AG04450 (cell line): ENCODE results near the gene ZSCAN9. TPM values are rescaled to one million over a fixed set of nuclear protein-coding genes. Genes with fewer than 3 reads are reported as not detected.
A peak's percentile ranks its signal among the peaks of the same experiment; 100 is the strongest.

ENCODE experiments used
- CTCF ChIA-PET: fragments of 300-600, 350-600 bp; formaldehyde crosslinking; extraction: SDS; loops from one replicate; lab custom pipeline; 2022; ENCODE audit warnings: antibody characterized with exemption, inconsistent platforms; lab: Charles Lee
- POLR2A ChIA-PET: fragments of 350-600 bp; formaldehyde crosslinking; extraction: SDS; loops from one replicate; lab custom pipeline; 2021; ENCODE audit warnings: antibody characterized with exemption, inconsistent platforms; lab: Yijun Ruan, JAX
- DNase-seq: peaks from one replicate; pipeline ENCODE4 v3.0.0-alpha.2; 2011; ENCODE audit warnings: low read depth, low spot score
- H3K27ac ChIP-seq: one replicate; pipeline ENCODE4 v1.5.1; 2012; ENCODE audit warnings: low read depth, low read length, control low read depth
- H3K27me3 ChIP-seq: one replicate; pipeline ENCODE4 v1.6.0; 2012; ENCODE audit warnings: low read length; ENCODE audit not compliant: control insufficient read depth, insufficient read depth
- H3K4me3 ChIP-seq: 2 replicates; pipeline ENCODE4 v1.5.1; 2011; ENCODE audit warnings: mild to moderate bottlenecking, low read depth, low read length, control low read depth
- H3K9me3 ChIP-seq: 2 replicates; pipeline ENCODE4 v1.5.1; 2012; ENCODE audit warnings: low read length; ENCODE audit not compliant: control insufficient read depth, insufficient read depth
- polyA plus RNA-seq: library from polyadenylated mRNA; depleted of rRNA; stranded (reverse); fragments of >200 nt; gene quantifications from 2 replicates; pipeline ENCODE4 v1.2.3, GENCODE V29; 2011
- TF ChIP-seq, protein P1 (sequence below): IDR thresholded peaks from 2 replicates; pipeline ENCODE4 v1.5.1; 2011; ENCODE audit warnings: low read depth, low read length, control low read depth, inconsistent platforms

Gene ZSCAN9
- polyA plus RNA-seq, 1 experiment = 18.2 TPM

DNA sequence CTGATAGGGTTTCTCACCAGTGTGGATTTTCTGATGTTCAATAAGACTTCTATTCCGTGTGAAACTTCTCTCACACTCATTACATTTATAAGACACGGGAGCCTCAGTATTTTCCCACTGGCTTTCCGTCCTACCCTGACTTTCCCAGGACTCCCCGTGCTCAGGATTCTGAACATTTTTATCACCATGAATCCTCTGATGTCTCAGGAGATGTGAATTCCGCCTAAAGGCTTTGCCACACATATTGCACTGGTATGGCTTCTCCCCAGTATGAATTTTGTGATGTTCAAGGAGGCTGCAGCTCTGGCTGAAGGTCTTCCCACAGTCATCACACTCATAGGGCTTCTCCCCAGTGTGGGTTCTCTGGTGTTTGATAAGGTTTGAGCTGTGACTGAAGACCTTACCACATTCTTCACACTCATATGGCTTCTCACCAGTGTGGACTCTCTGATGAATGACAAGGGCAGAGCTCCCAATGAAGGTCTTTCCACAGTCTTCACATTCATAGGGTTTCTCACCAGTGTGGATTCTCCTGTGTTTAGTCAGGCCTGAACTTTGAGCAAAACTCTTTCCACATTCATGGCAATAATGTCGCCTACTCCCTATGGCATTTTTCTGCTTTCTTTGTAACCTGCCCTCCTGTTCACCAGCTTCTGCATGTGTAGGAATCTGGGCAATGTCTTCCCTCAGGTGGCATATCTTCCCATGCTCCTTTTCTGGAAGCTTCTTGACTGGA, 20.3 kb downstream of the ZSCAN9 start:
- TF ChIP-seq, protein P1, sequence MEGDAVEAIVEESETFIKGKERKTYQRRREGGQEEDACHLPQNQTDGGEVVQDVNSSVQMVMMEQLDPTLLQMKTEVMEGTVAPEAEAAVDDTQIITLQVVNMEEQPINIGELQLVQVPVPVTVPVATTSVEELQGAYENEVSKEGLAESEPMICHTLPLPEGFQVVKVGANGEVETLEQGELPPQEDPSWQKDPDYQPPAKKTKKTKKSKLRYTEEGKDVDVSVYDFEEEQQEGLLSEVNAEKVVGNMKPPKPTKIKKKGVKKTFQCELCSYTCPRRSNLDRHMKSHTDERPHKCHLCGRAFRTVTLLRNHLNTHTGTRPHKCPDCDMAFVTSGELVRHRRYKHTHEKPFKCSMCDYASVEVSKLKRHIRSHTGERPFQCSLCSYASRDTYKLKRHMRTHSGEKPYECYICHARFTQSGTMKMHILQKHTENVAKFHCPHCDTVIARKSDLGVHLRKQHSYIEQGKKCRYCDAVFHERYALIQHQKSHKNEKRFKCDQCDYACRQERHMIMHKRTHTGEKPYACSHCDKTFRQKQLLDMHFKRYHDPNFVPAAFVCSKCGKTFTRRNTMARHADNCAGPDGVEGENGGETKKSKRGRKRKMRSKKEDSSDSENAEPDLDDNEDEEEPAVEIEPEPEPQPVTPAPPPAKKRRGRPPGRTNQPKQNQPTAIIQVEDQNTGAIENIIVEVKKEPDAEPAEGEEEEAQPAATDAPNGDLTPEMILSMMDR = no peak
- Histone ChIP-seq H3K27ac (no peak overlapping the region), H3K4me3 (no peak overlapping the region), H3K9me3 (no peaks in the 10 kb centered on the region), H3K27me3 (no peaks in the 10 kb centered on the region)
- POLR2A ChIA-PET = no interaction called here
- CTCF ChIA-PET = interaction anchor here (2.4 kb wide), 1 partner anchor 111 kb away, joined by 6 read pairs; no protein-coding TSS in a partner anchor
- DNase-seq = no peak

DNA sequence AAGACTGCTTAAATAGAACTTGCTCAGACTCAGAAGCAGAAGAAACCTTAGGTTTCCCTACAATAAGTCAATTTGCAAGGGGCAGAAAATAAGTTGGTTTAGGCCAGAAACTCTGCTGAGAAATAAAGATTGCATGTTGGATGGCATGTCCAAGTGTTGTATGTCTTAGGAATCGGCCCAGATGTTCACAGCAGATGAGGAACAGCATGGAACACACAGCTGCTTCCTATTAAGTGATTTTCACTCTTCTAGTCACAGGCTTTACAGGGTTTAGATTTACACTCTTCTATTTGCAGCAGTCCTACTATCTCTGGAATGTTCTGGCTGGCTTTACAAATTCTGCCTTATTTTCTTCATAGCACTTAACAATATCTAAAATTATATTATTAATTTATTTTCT, 23.8 kb downstream of the ZSCAN9 start:
- Histone ChIP-seq H3K27ac (no peak overlapping the region), H3K9me3 (no peaks in the 10 kb centered on the region), H3K27me3 (no peaks in the 10 kb centered on the region), H3K4me3 (no peak overlapping the region)
- CTCF ChIA-PET = no interaction called here
- no peak for DNase-seq
- TF ChIP-seq, protein P1 = no peak
- POLR2A ChIA-PET = no interaction called here

DNA sequence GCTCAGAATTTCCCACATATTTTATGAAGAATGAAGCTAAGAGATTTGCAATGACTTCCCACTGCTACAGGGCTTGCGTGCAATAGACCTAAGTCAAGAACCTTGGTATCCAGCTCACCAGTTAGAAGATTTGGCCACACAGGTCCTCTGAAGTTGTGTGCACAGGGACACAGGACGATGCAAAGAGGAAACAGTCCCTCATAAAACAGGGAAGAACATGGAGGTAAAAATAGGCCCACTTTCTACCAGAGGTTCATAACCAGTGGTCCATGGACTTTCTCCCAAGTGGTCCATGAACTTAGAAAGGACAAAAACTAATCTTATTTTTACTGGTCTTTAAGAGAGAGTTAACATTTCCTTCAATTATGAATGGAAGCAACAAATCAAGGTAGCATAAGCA, 25.7 kb downstream of the ZSCAN9 start:
- DNase-seq = no peak
- CTCF ChIA-PET = no interaction called here
- peak overlapping the region; percentile 94 for H3K4me3 ChIP-seq
- no peaks in the 10 kb centered on the region for H3K27me3 ChIP-seq
- H3K9me3 ChIP-seq = no peaks in the 10 kb centered on the region
- no peak overlapping the region for H3K27ac ChIP-seq
- TF ChIP-seq, protein P1 = no peak
- POLR2A ChIA-PET = interaction anchor here (0.5 kb wide), 1 partner anchor 115 kb away, joined by 8 read pairs; no protein-coding TSS in a partner anchor

DNA sequence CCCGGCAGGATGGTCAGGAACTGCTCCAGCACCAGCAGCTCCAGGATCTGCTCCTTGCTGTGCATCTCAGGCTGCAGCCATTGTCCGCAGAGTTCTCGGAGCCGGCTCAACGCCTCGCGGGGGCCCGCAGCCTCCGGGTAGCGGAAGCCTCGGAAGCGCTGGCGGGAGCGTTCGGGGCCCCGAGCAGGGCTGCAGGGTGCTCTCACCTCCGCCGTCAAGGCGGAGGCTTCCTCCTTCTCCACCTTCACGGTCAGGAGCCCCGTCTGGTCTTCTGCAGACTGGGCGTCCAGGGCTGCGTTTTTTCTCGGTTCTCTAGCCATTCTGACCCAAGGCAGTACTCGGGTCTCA, 26.6 kb downstream of the ZSCAN9 start:
- DNase-seq = no peak
- TF ChIP-seq, protein P1 = no peak
- ChIA-PET POLR2A (interaction anchor here (0.8 to 1.8 kb wide), 6 partner anchors 15 to 147 kb away, joined by 5 to 14 read pairs (median 6); partner anchors contain the start of genes PGBD1, ZKSCAN8 and ZSCAN26), CTCF (interaction anchor here (1.1 to 2.8 kb wide), 2 partner anchors 30 to 104 kb away, joined by 3 to 13 read pairs; partner anchors contain the start of gene PGBD1)
- H3K9me3 ChIP-seq = no peaks in the 10 kb centered on the region
- peak overlapping the region; percentile 94 for H3K4me3 ChIP-seq
- peak overlapping the region; percentile 31 for H3K27ac ChIP-seq
- no peaks in the 10 kb centered on the region for H3K27me3 ChIP-seq
